GM10266 (cell line): ENCODE measurements around the gene RAPGEF5.

Source experiments
- DNase-seq: peaks from one replicate; pipeline ENCODE4 v3.0.0; 2012; ENCODE audit errors: extremely low spot score
- CTCF ChIP-seq: IDR thresholded peaks from 2 replicates; pipeline ENCODE4 v1.5.1; 2012; ENCODE audit warnings: mild to moderate bottlenecking, low read depth; ENCODE audit not compliant: control insufficient read depth, insufficient read depth; ENCODE audit errors: missing control alignments

Gene RAPGEF5

GRCh38 chr7:22371878-22372277 lies 14.9 kb upstream of the RAPGEF5 start:
- no peak for TF ChIP-seq CTCF
- DNase-seq = no peak

- TF ChIP-seq CTCF = no peak
- DNase-seq = no peak
These were observed 7.9 kb upstream of the RAPGEF5 start for GRCh38 chr7:22364900-22365299.

GRCh38 chr7:22363756-22364422 lies 6.9 kb upstream of the RAPGEF5 start:
- no peak for DNase-seq
- TF ChIP-seq CTCF = no peak

GRCh38 chr7:22361795-22362194 lies 4.8 kb upstream of the RAPGEF5 start:
- DNase-seq = no peak
- TF ChIP-seq CTCF = no peak

- TF ChIP-seq CTCF = no peak
- no peak for DNase-seq
These were observed 4.4 kb upstream of the RAPGEF5 start for GRCh38 chr7:22361320-22361719.

- no peak for TF ChIP-seq CTCF
- no peak for DNase-seq
These were observed 2.1 kb upstream of the RAPGEF5 start for GRCh38 chr7:22358820-22359697.
